HG03342 (cell line): ENCODE measurements around the gene BHLHE23.
"Not testable (repeated sequence)": the region's sequence is repeated elsewhere in the genome, so short reads cannot be mapped to it uniquely, and the experiment has no call there.

ENCODE experiments used
- ATAC-seq: cut with Tn5 transposase; IDR thresholded peaks from one replicate; pipeline ENCODE4 v1.9.1; 2021; ENCODE audit warnings: mild to moderate bottlenecking, moderate library complexity; ENCODE audit not compliant: unreplicated experiment

Gene BHLHE23

DNA sequence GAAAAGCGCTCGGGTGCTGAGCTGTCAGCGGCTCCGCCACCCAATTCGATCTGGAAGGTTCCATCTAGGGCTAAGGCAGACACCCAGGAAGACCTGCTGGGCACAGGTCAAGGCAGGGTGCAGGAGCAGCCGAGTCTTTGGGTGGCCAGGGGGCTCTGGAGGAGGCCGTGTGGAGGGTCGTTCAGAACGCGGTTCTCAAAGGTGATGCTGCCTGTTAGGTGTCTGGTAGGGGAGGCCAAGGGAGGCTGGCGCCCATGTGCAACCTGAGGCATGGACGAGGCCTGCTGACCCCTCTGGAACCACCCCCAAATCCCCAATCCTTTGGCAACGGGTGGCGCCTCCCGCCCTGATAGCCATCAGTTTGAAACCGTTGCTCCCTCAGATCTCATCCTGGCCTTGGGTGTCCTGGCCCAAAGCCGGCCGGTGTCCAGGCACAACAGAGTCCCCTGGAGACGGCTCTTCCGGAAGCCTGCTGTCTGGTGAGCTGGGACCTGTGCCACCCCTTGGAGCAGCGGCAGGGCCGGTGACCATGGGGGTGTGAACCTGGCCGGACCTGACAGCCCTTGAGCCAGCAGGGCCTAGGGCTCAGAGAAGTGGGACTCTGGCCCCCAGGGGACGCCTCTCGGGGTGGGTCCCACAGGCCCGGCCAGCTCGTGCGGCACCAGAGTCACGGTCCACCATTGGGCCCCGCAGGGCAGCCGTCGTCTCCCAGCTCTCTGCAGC, 43.7 kb downstream of the BHLHE23 start:
- no peak for ATAC-seq

GRCh38 chr20:62962221-62962879, 44.4 kb downstream of the BHLHE23 start:
- ATAC-seq, result no peak

DNA sequence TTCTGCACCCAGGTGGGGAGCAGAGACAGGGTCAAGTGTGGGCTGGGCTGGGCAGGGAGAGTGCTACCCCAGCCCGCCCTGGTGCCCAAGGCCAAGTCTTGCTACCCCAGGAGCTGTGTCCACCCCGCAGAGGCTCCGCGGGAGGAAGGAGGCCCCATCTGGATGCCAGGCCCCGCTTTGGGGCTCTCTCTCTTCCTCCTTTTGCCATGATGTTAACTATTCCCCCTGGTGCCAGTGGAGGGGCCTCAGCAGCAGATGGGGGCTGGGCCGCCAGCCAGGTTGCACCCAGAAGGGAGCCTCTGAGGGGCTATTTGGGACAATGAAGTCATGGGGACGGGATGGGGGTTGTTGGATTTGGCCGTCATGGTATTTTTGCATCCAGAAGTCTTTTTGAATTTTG, 45.0 kb downstream of the BHLHE23 start:
- ATAC-seq, result no peak

GRCh38 chr20:62961310-62961783, 45.4 kb downstream of the BHLHE23 start:
- no peak for ATAC-seq

- not testable (repeated sequence) for ATAC-seq
Measured at GRCh38 chr20:62960446-62961309, 46.1 kb downstream of the BHLHE23 start.

- ATAC-seq, result no peak
Measured at GRCh38 chr20:62959998-62960436, 46.7 kb downstream of the BHLHE23 start.

- no peak for ATAC-seq
Measured at GRCh38 chr20:62959101-62959971, 47.4 kb downstream of the BHLHE23 start.

DNA sequence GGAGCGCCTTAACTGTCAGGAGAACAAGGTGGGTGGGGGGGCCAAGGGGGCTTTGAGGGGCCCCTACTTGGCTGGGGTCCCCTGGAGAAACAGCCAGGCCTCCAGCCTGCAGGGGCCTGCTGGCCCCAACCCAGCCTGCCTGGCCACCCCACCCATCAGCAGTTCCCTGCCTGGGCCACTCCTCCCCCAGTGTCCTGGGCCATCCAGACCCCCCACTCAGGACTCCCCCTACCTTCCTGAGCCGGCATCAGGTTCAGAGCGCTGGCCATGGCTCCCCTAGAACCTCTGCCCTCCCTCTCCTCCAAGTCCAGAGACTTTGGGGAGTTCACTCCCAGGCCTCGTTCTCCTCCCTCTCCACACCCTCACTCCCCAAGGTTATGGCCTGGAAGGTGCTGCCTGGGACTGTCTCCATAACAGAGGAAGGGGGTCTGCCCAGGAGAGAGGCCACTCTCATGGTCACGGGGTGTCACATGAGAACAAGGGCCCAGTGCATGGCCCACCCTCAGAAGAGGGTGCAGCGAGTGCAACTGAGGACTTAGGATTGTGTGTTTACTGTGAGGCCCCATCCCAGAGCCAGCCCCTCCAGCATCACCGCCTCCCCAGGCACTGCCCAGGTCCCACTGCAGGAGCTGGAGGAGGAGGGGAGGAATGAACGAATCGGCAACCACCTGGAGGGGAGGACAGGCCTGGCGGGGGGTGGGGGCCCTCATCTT, 48.2 kb downstream of the BHLHE23 start:
- no peak for ATAC-seq

GRCh38 chr20:62957136-62958117, 49.3 kb downstream of the BHLHE23 start:
- no peak for ATAC-seq

DNA sequence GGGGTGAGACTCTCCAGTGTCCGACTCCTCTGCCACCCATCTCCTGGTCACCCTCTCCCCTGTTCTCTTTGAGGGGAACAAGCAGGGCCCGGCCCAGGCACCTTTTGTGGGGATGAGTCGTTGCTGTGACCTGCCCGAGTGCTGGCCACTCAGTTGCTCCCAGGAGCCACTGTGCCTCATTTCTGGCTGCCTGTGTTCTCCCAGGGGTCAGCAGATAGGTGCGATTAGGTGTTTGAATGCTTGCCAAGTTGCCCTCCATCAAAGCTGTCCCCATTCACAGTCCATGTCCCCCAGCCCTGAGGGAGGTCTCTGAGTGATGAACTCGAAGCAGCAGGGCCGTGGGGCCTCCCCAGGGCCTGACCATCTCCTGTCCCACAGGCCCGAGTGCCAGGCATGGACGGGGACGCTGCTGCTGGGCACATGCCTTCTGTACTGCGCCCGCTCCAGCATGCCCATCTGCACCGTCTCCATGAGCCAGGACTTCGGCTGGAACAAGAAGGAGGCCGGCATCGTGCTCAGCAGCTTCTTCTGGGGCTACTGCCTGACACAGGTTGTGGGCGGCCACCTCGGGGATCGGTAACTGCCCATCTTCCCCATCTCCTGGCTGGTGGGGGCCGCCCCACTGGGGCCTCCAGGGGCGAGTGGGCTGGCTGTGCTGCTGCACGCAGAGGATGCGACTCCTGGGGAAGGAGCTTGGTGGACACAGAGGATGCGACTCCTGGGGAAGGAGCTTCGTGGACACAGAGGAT, 50.2 kb downstream of the BHLHE23 start:
- no peak for ATAC-seq
